Stomach (tissue), 9 donors: ENCODE results near the gene CADM4. TPM values are rescaled to one million over a fixed set of nuclear protein-coding genes. Genes with fewer than 3 reads are reported as not detected.

Source experiments
- DNase-seq, 2 donors: peaks; one replicate each; pipeline versions ENCODE4 v3.0.0 to v3.0.0-alpha.2; 2013 to 2019
- H3K27ac ChIP-seq, 5 donors: fragments of 200-600 bp in 4 of 5; sonication (generic) in 4 of 5; one replicate each; pipeline ENCODE4 v1.5.1; 2013 to 2019; ENCODE audit warnings: mild to moderate bottlenecking in 1 of 5, moderate library complexity in 1 of 5
- H3K27me3 ChIP-seq, 3 donors: fragments of 200-600 bp; sonication (generic); one replicate each; pipeline ENCODE4 v1.5.1; 2017 to 2019; ENCODE audit warnings: mixed run types in 1 of 3
- H3K36me3 ChIP-seq, 4 donors: fragments of 200-600 bp; sonication (generic); 1 replicate in 3 of 4; 2 replicates in 1 of 4; pipeline ENCODE4 v1.5.1; 2016 to 2019
- H3K4me1 ChIP-seq, 4 donors: fragments of 200-600 bp; sonication (generic); one replicate each; pipeline ENCODE4 v1.5.1; 2016 to 2019
- H3K4me3 ChIP-seq, 4 donors: fragments of 200-600 bp; sonication (generic) in 3 of 4; one replicate each; pipeline ENCODE4 v1.5.1; 2016 to 2019; ENCODE audit warnings: mild to moderate bottlenecking in 1 of 4
- H3K9me3 ChIP-seq, 4 donors: fragments of 200-600 bp; sonication (generic); one replicate each; pipeline ENCODE4 v1.5.1; 2016 to 2019
- CTCF ChIP-seq, 7 experiments: fragments of 450-650 bp in 4 of 7; fragments of 200-600 bp in 3 of 7; sonication (generic) in 3 of 7; IDR thresholded peaks; one replicate each; pipeline ENCODE4 v1.5.1; 2016 to 2019; ENCODE audit warnings: antibody characterized with exemption in 7 of 7, control low read depth in 2 of 7, mild to moderate bottlenecking in 1 of 7
- EP300 ChIP-seq: sonication (generic); formaldehyde crosslinking; IDR thresholded peaks from one replicate; pipeline ENCODE4 v1.6.1; 2017; ENCODE audit warnings: antibody characterized with exemption
- POLR2A ChIP-seq, 4 donors: fragments of 450-650 bp; IDR thresholded peaks; one replicate each; pipeline ENCODE4 v1.6.1; 2016; ENCODE audit warnings: antibody characterized with exemption in 4 of 4, control low read depth in 2 of 4, mild to moderate bottlenecking in 1 of 4, moderate library complexity in 1 of 4
- POLR2AphosphoS5 ChIP-seq, 3 donors: sonication (generic); formaldehyde crosslinking; IDR thresholded peaks; one replicate each; pipeline ENCODE4 v1.6.1; 2016; ENCODE audit warnings: antibody characterized with exemption in 3 of 3
- WGBS, 5 donors: extraction: QIAGEN DNeasy Blood & Tissue Kit in 3 of 5; methylation state at CpG; one replicate each; pipeline versions ENCODE4 v1.1.5 to v1.1.7; 2013 to 2018; 5-methylcytosine and 5-hydroxymethylcytosine counted together
- intact Hi-C: fragments of 100-400 bp; cut with DNase I; formaldehyde crosslinking; loops from one replicate; pipeline ENCODE4 v1.15.1; 2023; ENCODE audit warnings: low total_unique reads
- polyA plus RNA-seq, 3 donors: library from polyadenylated mRNA; stranded (reverse); fragments of 200-250 nt; gene quantifications; one replicate each; pipeline ENCODE4 v1.2.3, GENCODE V29; 2013
- total RNA-seq, 5 donors: library from RNA; depleted of rRNA; stranded (reverse); fragments of >200 nt; gene quantifications; one replicate each; pipeline versions ENCODE4 v1.1.0 to v1.2.3, GENCODE V29; 2014 to 2016
- donor health status: healthy with polysubstance abuse.
- donor health status: Bipolar disorder and iron deficiency.
- donor health status: healthy.

CADM4 gene
- total and polyA plus RNA-seq, 8 donors, result 4.9 to 14.2 (median 6.2) TPM; not detected in 1

GRCh38 chr19:43667876-43668405, 28.3 kb upstream of the CADM4 start:
- intact Hi-C loops, result loop anchor here (10.0 kb wide), 1 partner anchor 203 kb away; the partner anchor contains the start of gene LYPD3
- H3K27me3 ChIP-seq, result no peaks in the 10 kb centered on the region
- H3K36me3 ChIP-seq, result peaks cover 12 to 48% (median 43%) of the 10 kb centered on the region in 4 donors
- peaks cover 7 to 70% (median 28%) of the 10 kb centered on the region in 4 donors for H3K4me1 ChIP-seq
- peak overlapping the region; percentile 28 to 98 (median 96) for H3K27ac ChIP-seq
- DNase-seq, result no peak
- peak overlapping the region; percentile 51 to 62 (median 56) for H3K4me3 ChIP-seq
- peak in 1 of 3 donors; percentile 2 for TF ChIP-seq POLR2AphosphoS5 (IDR thresholded peaks at IDR 0.05)
- TF ChIP-seq CTCF (IDR thresholded peaks at IDR 0.05), result no peak
- no peaks in the 10 kb centered on the region for H3K9me3 ChIP-seq
- 10 to 20% (median 19%) methylated on average over 29 of the region's 29 CpGs for WGBS, 5 donors

- Histone ChIP-seq H3K27me3 (no peaks in the 10 kb centered on the region), H3K4me3 (peak overlapping the region; percentile 51 to 62 (median 56)), H3K36me3 (peaks cover 12 to 55% (median 47%) of the 10 kb centered on the region in 4 donors), H3K4me1 (peaks cover 7 to 63% (median 25%) of the 10 kb centered on the region in 4 donors), H3K9me3 (no peaks in the 10 kb centered on the region), H3K27ac (peak overlapping the region in 4 of 5 donors; percentile 94 to 98 (median 96))
- WGBS, 5 donors, result 66 to 80% (median 74%) methylated on average over 24 to 26 of the region's 26 CpGs
- DNase-seq, result no peak
- intact Hi-C loops, result loop anchor here (10.0 kb wide), 1 partner anchor 202 kb away; the partner anchor contains the start of gene LYPD3
- TF ChIP-seq POLR2A (IDR thresholded peaks at IDR 0.05), result no peak
- TF ChIP-seq POLR2AphosphoS5 (IDR thresholded peaks at IDR 0.05), result no peak
- no peak for TF ChIP-seq CTCF (IDR thresholded peaks at IDR 0.05)
- TF ChIP-seq EP300, result no peak
These were observed 27.7 kb upstream of the CADM4 start for GRCh38 chr19:43667126-43667875.

GRCh38 chr19:43664018-43664417, 24.4 kb upstream of the CADM4 start:
- intact Hi-C loops, result loop anchor here (10.0 kb wide), 1 partner anchor 199 kb away; the partner anchor contains the start of gene LYPD3
- no peaks in the 10 kb centered on the region for H3K9me3 ChIP-seq
- peaks cover 15 to 82% (median 68%) of the 10 kb centered on the region in 4 donors for H3K36me3 ChIP-seq
- no peaks in the 10 kb centered on the region for H3K27me3 ChIP-seq
- 56 to 70% (median 69%) methylated on average over 7 of the region's 7 CpGs for WGBS, 5 donors
- DNase-seq, result peak in 1 of 2 donors; percentile 50
- no peak overlapping the region for H3K4me3 ChIP-seq
- no peak for TF ChIP-seq EP300
- TF ChIP-seq POLR2A (IDR thresholded peaks at IDR 0.05), result no peak
- no peak for TF ChIP-seq CTCF (IDR thresholded peaks at IDR 0.05)
- TF ChIP-seq POLR2AphosphoS5 (IDR thresholded peaks at IDR 0.05), result no peak
- peaks cover 7 to 37% (median 10%) of the 10 kb centered on the region in 4 donors for H3K4me1 ChIP-seq
- H3K27ac ChIP-seq, result no peak overlapping the region

- Histone ChIP-seq H3K36me3 (peaks cover 15 to 93% (median 79%) of the 10 kb centered on the region in 4 donors), H3K4me1 (peaks cover 2 to 30% (median 3%) of the 10 kb centered on the region in 4 donors), H3K27ac (no peak overlapping the region), H3K27me3 (no peaks in the 10 kb centered on the region), H3K9me3 (peaks cover 0 to 9% (median 3%) of the 10 kb centered on the region in 4 donors), H3K4me3 (no peak overlapping the region)
- intact Hi-C loops, result loop anchor here (10.0 kb wide), 1 partner anchor 198 kb away; the partner anchor contains the start of gene LYPD3
- 82 to 94% (median 86%) methylated on average over 6 of the region's 6 CpGs for WGBS, 5 donors
- DNase-seq, result no peak
- peak in 1 of 7 experiments; percentile 18 for TF ChIP-seq CTCF (IDR thresholded peaks at IDR 0.05)
- TF ChIP-seq EP300, result no peak
These were observed 22.8 kb upstream of the CADM4 start for GRCh38 chr19:43662487-43662886.
